Body of pancreas (tissue), 4 donors: Measurements from ENCODE around the gene MARCHF11. TPM values are rescaled to one million over a fixed set of nuclear protein-coding genes. Genes with fewer than 3 reads are reported as not detected.

Experiments used
- ATAC-seq: fragments of 150-250 bp; one replicate; pipeline ENCODE4 v1.9.1; 2016
- DNase-seq, 4 donors: peaks; one replicate each; pipeline ENCODE4 v3.0.0-alpha.2; 2019
- H3K27ac ChIP-seq, 4 donors: fragments of 200-600 bp; sonication (generic); 1 replicate in 3 of 4; 2 replicates in 1 of 4; pipeline versions ENCODE4 v1.5.1 to v1.6.1; 2016 to 2019; ENCODE audit warnings: mild to moderate bottlenecking in 1 of 4, mixed read lengths in 1 of 4, moderate library complexity in 1 of 4
- H3K27me3 ChIP-seq, 2 donors: fragments of 200-600 bp; sonication (generic); one replicate each; pipeline ENCODE4 v1.6.0; 2016; ENCODE audit warnings: mild to moderate bottlenecking in 1 of 2
- H3K36me3 ChIP-seq, 2 donors: fragments of 200-600 bp; sonication (generic); replicated peaks in 1 of 2; 2 replicates each; pipeline ENCODE4 v1.5.1; 2016; ENCODE audit warnings: low read depth in 2 of 2; ENCODE audit not compliant: insufficient read depth in 1 of 2
- H3K4me1 ChIP-seq: fragments of 200-600 bp; sonication (generic); one replicate; pipeline ENCODE4 v1.6.0; 2016
- H3K4me3 ChIP-seq, 2 donors: fragments of 200-600 bp; sonication (generic); 1 replicate in 1 of 2; 2 replicates in 1 of 2; pipeline ENCODE4 v1.5.1; 2016 to 2019
- H3K9me3 ChIP-seq, 3 donors: fragments of 200-600 bp; sonication (generic); 1 replicate in 2 of 3; 2 replicates in 1 of 3; pipeline ENCODE4 v1.5.1; 2016
- CTCF ChIP-seq, 7 experiments: fragments of 450-650 bp in 4 of 7; fragments of 200-600 bp in 3 of 7; sonication (generic) in 3 of 7; IDR thresholded peaks; one replicate each; pipeline ENCODE4 v1.5.1; 2016 to 2019; ENCODE audit warnings: antibody characterized with exemption in 7 of 7
- POLR2A ChIP-seq, 3 donors: fragments of 450-650 bp; IDR thresholded peaks; one replicate each; pipeline ENCODE4 v1.6.1; 2016; ENCODE audit warnings: antibody characterized with exemption in 3 of 3, mild to moderate bottlenecking in 2 of 3
- WGBS, 2 donors: methylation state at CpG; one replicate each; pipeline ENCODE4 v1.1.5; 2017; 5-methylcytosine and 5-hydroxymethylcytosine counted together
- intact Hi-C: fragments of 100-400 bp; cut with DNase I; formaldehyde crosslinking; loops from one replicate; pipeline ENCODE4 v1.15.1; 2023
- total RNA-seq, 2 donors: library from RNA; depleted of rRNA; stranded (reverse); fragments of >200 nt; gene quantifications; one replicate each; pipeline ENCODE4 v1.1.0, GENCODE V29; 2016

Gene MARCHF11, protein sequence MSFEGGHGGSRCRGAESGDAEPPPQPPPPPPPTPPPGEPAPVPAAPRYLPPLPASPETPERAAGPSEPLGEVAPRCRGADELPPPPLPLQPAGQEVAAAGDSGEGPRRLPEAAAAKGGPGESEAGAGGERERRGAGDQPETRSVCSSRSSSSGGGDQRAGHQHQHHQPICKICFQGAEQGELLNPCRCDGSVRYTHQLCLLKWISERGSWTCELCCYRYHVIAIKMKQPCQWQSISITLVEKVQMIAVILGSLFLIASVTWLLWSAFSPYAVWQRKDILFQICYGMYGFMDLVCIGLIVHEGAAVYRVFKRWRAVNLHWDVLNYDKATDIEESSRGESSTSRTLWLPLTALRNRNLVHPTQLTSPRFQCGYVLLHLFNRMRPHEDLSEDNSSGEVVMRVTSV
- not detected for total RNA-seq

- Histone ChIP-seq H3K27me3 (peaks cover 0 to 5% of the 10 kb centered on the region in 2 donors), H3K4me3 (peak within 1 kb of the TSS in 1 of 2 donors; percentile 20), H3K36me3 (no peaks in the 10 kb centered on the region), H3K27ac (peak within 1 kb of the TSS in 1 of 4 donors; percentile 49), H3K9me3 (no peaks in the 10 kb centered on the region), H3K4me1 (peaks cover 10% of the 10 kb centered on the region)
- WGBS, 2 donors, result 0% methylated on average over 18 of the region's 59 CpGs; no CpG with 5 or more reads in 1 of the 2 donors
- TF ChIP-seq CTCF (IDR thresholded peaks at IDR 0.05) (no peak), POLR2A (IDR thresholded peaks at IDR 0.05) (no peak)
- ATAC-seq, result peak; percentile 33
- intact Hi-C loops, result loop anchor here (10.0 kb wide), 1 partner anchor 265 kb away; no protein-coding TSS in a partner anchor
- peak in 2 of 4 donors; percentile 13 to 25 for DNase-seq
These were observed at the start of gene MARCHF11 for GRCh38 chr5:16179511-16179935. Gene MARCHF11, minus strand, starts transcription at chr5:16179791. Its CDS starts 216 bp downstream, at chr5:16179575.

DNA sequence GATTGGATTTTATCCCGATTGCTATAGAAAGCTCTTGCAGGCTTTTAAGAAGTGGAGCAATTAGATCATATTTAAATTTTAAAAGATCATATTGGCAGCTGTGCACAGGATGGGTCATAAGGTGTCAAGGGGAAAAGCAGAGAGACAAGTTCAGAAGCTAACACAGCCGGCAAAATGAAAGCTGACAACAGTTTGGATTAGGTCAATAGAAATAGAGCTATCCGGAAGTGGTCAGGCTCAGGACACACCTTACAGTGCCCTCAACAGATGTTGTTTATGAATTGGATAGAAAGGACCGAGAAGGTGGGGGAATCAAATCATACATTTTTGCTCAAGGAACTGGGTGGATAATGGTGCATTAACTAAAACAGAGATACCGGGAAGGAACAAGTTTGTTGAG, 46.3 kb upstream of the MARCHF11 start:
- ATAC-seq (no peak), DNase-seq (no peak)
- Histone ChIP-seq H3K9me3 (no peaks in the 10 kb centered on the region), H3K27ac (no peak overlapping the region), H3K4me1 (no peaks in the 10 kb centered on the region), H3K4me3 (no peak overlapping the region), H3K27me3 (no peaks in the 10 kb centered on the region), H3K36me3 (no peaks in the 10 kb centered on the region)
- WGBS, 2 donors, result 80% methylated on average over 5 of the region's 5 CpGs
- intact Hi-C loops, result no loop called here
- TF ChIP-seq POLR2A (IDR thresholded peaks at IDR 0.05) (no peak), CTCF (IDR thresholded peaks at IDR 0.05) (no peak)

DNA sequence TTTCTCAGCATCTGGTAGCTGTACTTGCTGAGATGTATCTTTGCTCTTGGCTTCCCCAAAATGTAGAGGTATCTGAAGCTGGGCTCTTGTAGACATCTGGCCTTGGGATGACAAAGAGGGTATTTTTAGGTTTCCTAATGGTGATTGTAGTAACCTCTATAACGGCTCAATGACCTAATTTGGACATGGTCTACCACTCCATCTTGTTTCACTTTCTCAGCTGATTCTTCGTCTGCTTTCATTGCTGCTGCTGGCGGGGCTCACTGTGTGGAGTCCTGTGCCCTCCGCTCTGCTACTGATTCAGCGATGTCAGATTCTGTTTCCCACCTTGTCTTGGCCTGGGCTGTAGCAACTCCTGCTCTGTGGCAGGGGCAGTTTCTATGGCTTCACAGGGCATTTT, 12.7 kb upstream of the MARCHF11 start:
- Histone ChIP-seq H3K27ac (no peak overlapping the region), H3K36me3 (no peaks in the 10 kb centered on the region), H3K9me3 (peaks cover 0 to 4% (median 0%) of the 10 kb centered on the region in 3 donors), H3K4me1 (no peaks in the 10 kb centered on the region), H3K4me3 (no peak overlapping the region), H3K27me3 (no peaks in the 10 kb centered on the region)
- intact Hi-C loops, result no loop called here
- ATAC-seq (no peak), DNase-seq (no peak)
- 73 to 76% methylated on average over 5 of the region's 5 CpGs for WGBS, 2 donors
- TF ChIP-seq CTCF (IDR thresholded peaks at IDR 0.05) (no peak), POLR2A (IDR thresholded peaks at IDR 0.05) (no peak)

DNA sequence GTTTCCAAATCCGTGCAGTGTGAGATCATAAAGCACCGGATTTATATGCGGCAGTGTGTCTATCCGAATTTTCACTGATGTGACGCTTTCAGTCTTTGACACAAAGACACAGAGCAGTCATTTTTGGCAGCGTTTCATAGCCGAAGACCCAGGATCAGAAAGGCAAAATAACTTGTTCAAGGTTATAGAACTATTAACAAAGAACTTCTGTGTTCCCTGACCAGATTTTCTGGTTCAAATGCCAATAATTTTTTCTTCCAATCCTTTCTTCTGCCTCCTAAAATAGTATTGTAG, 1.1 kb upstream of the MARCHF11 start:
- no peak for DNase-seq
- WGBS, 2 donors, result 11 to 14% methylated on average over 7 of the region's 7 CpGs
- no peak overlapping the region for H3K4me3 ChIP-seq
- H3K9me3 ChIP-seq, result no peaks in the 10 kb centered on the region
- H3K27me3 ChIP-seq, result peaks cover 0 to 5% of the 10 kb centered on the region in 2 donors
- intact Hi-C loops, result no loop called here
- no peaks in the 10 kb centered on the region for H3K36me3 ChIP-seq
- H3K27ac ChIP-seq, result no peak overlapping the region
- no peak for TF ChIP-seq CTCF (IDR thresholded peaks at IDR 0.05)
- no peak for ATAC-seq
- H3K4me1 ChIP-seq, result peaks cover 10% of the 10 kb centered on the region
